GM12891 (cell line): Measurements from ENCODE around the gene ROS1.

ENCODE experiments used
- POLR2A ChIP-seq: IDR thresholded peaks from 2 replicates; pipeline ENCODE4 v1.6.1; 2011; ENCODE audit warnings: low read depth, low read length, control low read depth
- POLR2AphosphoS5 ChIP-seq: IDR thresholded peaks from 2 replicates; pipeline ENCODE4 v1.6.1; 2011; ENCODE audit warnings: low read depth, low read length, control low read depth
- SPI1 ChIP-seq: IDR thresholded peaks from 2 replicates; pipeline ENCODE4 v1.6.1; 2011; ENCODE audit warnings: low read depth, low read length, control low read depth
- TAF1 ChIP-seq: IDR thresholded peaks from 2 replicates; pipeline ENCODE4 v1.6.1; 2011; ENCODE audit warnings: low read depth, low read length, control low read depth

DNA sequence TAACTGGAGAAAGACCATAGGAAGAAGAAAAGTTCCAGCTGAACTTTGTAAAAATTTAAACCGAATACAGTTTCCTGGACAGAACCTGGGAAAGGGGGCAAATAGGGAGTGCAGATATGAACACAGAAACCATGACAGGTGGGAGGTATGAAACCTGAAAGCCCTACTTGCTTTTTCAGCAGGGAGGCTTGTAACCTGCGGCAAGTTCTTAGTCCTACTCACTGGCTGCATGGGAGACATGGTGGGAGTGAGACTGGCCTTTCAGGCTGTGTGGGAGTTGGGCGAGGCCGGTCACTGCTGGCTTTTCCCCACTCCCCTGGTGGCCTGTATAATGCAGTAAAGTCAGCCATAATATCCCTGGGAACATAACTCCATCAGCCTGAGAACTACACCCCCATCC is 54.2 kb downstream of the ROS1 start:
- TF ChIP-seq POLR2A (no peak), POLR2AphosphoS5 (no peak), TAF1 (no peak), SPI1 (no peak)
